ENCODE measurements around the gene PDE6A. TPM values are rescaled to one million over a fixed set of nuclear protein-coding genes. Genes with fewer than 3 reads are reported as not detected.

Gene PDE6A
- total and polyA plus RNA-seq, 2 of the 13 experiments (the other 11 are each of a cell fraction or from before 2014, with no cell fraction given) = 0.01 TPM; not detected in 1

- TF ChIP-seq PRDM10 (CRISPR knock-in tag; IDR thresholded peaks at IDR 0.05; ENCODE audit: low read depth) (no peak), TMF1 (CRISPR knock-in tag; IDR thresholded peaks at IDR 0.05; ENCODE audit: low read depth) (no peak), ZNF138 (CRISPR knock-in tag; IDR thresholded peaks at IDR 0.05; ENCODE audit: low read depth) (no peak), KLF11 (CRISPR knock-in tag; IDR thresholded peaks at IDR 0.05) (no peak), ZNF639 (CRISPR knock-in tag; conservative IDR thresholded peaks at IDR 0.05) (no peak), THAP7 (CRISPR knock-in tag; IDR thresholded peaks at IDR 0.05) (no peak)
These were observed 118.0 kb downstream of the PDE6A start (continued) for GRCh38 chr5:149826574-149826973.

DNA sequence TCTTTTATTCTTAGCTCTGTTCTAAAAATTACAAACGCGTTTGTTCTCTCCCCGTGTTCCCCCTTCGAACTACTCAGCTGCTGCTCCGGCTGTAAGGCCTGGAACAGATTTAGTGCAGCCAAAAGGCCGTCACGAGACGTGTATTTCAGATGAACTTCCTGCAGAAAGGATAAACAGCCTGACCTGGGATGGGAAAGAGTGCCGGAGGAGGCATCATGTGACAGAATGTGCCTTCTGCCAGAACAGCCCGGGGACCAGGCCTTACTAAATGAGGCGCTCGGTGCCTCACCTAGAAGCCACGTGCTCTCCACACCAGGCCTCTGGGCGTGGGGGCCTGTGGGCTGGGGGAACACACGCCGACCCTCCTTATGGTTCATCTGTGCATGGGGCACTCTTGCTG lies 119.7 kb downstream of the PDE6A start:
- H3K9me3 ChIP-seq (ENCODE audit: low read length) = no peaks in the 10 kb centered on the region
- no peak for ATAC-seq
- H3K79me2 ChIP-seq (ENCODE audit: insufficient read depth, low read length) = no peaks in the 10 kb centered on the region
- H4K20me1 ChIP-seq (ENCODE audit: insufficient read depth, low read length) = no peaks in the 10 kb centered on the region
- no peak overlapping the region for H3K4me2 ChIP-seq (ENCODE audit: low read depth, low read length)
- 88% methylated on average over 12 of the region's 16 CpGs for WGBS (ENCODE audit: low lambda C conversion rate)
- no peaks in the 10 kb centered on the region; a peak in 2 of 5 replicates for H3K36me3 ChIP-seq (replicated peaks in 1 of 2; ENCODE audit: control insufficient read depth in 1 of 2, insufficient read depth in 2 of 2, low read length in 2 of 2)
- intact Hi-C loops (cut with micrococcal nuclease; ENCODE audit: unreplicated experiment) = no loop called here
- ChIA-PET POLR2A (no interaction called here), CTCF (ENCODE audit: low intra/inter-chr PET ratio, low total read pairs) (no interaction called here)
- in situ Hi-C loops (cut with HindIII; ENCODE audit: extremely low pct_ligation_motif_present, low pct_unique_long_range_greater_than_20kb) = loop anchor here (5.0 kb wide), 1 partner anchor 188 kb away; no protein-coding TSS in a partner anchor
- FAIRE-seq = no peak
- H3K27me3 ChIP-seq (ENCODE audit: control insufficient read depth in 1 of 2, insufficient read depth in 2 of 2, low read length in 2 of 2) = no peaks in the 10 kb centered on the region
- BruUV-seq (replicated peaks) = no TSS peak
- no peak overlapping the region for H2AFZ ChIP-seq (ENCODE audit: low read length)
- no peak overlapping the region for H3K27ac ChIP-seq (ENCODE audit: extremely low read length, insufficient read depth, low read length)
- H3K4me1 ChIP-seq (ENCODE audit: insufficient read depth, low read length) = peaks cover 9% of the 10 kb centered on the region; the same call in 1 of the 2 replicates
- H3K9ac ChIP-seq (ENCODE audit: insufficient read depth, low read depth, low read length) = no peak overlapping the region
- no peak overlapping the region for H3K4me3 ChIP-seq (replicated peaks in 1 of 3; ENCODE audit: insufficient read depth in 1 of 3, low read depth in 2 of 3, low read length in 3 of 3)
- no peak for DNase-seq (ENCODE audit: low spot score)
- TF ChIP-seq ZBTB21 (CRISPR knock-in tag; IDR thresholded peaks at IDR 0.05) = no peak
- no peak for TF ChIP-seq HHEX (CRISPR knock-in tag; IDR thresholded peaks at IDR 0.05)
- no peak for TF ChIP-seq ZNF777 (CRISPR knock-in tag; IDR thresholded peaks at IDR 0.05)
- TF ChIP-seq CC2D1A (CRISPR knock-in tag; IDR thresholded peaks at IDR 0.05) = no peak
- TF ChIP-seq, protein P1, sequence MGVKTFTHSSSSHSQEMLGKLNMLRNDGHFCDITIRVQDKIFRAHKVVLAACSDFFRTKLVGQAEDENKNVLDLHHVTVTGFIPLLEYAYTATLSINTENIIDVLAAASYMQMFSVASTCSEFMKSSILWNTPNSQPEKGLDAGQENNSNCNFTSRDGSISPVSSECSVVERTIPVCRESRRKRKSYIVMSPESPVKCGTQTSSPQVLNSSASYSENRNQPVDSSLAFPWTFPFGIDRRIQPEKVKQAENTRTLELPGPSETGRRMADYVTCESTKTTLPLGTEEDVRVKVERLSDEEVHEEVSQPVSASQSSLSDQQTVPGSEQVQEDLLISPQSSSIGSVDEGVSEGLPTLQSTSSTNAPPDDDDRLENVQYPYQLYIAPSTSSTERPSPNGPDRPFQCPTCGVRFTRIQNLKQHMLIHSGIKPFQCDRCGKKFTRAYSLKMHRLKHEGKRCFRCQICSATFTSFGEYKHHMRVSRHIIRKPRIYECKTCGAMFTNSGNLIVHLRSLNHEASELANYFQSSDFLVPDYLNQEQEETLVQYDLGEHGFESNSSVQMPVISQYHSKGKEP (CRISPR knock-in tag; IDR thresholded peaks at IDR 0.05) = no peak
- TF ChIP-seq SOX6 (IDR thresholded peaks at IDR 0.05) = no peak
- no peak for TF ChIP-seq SOX6 (CRISPR knock-in tag; IDR thresholded peaks at IDR 0.05)
- no peak for TF ChIP-seq ZNF124 (CRISPR knock-in tag; IDR thresholded peaks at IDR 0.05)
- no peak for TF ChIP-seq MATR3 (CRISPR knock-in tag; IDR thresholded peaks at IDR 0.05)
- no peak for TF ChIP-seq RCOR2 (CRISPR knock-in tag; IDR thresholded peaks at IDR 0.05)
